ENCODE data around the gene DUSP22. TPM values are rescaled to one million over a fixed set of nuclear protein-coding genes. Genes with fewer than 3 reads are reported as not detected.

Gene DUSP22
- total and polyA plus RNA-seq, 2 donors, result 17.9 to 54.2 TPM

GRCh38 chr6:299104-299980 is 7.1 kb downstream of the DUSP22 start:
- peaks cover 10 to 25% of the 10 kb centered on the region in 2 donors for H3K4me1 ChIP-seq (ENCODE audit: control insufficient read depth in 2 of 2, insufficient read depth in 2 of 2, low read length in 2 of 2)
- no peak overlapping the region for H3K4me3 ChIP-seq (ENCODE audit: low read length in 2 of 2)
- H3K27me3 ChIP-seq (ENCODE audit: control insufficient read depth in 2 of 2, insufficient read depth in 1 of 2, low read length in 1 of 2), result no peaks in the 10 kb centered on the region
- no peak for DNase-seq (ENCODE audit: low read depth in 6 of 9, low spot score in 9 of 9)
- peak overlapping the region in 1 of 2 donors; percentile 55 for H3K27ac ChIP-seq (ENCODE audit: low read depth in 1 of 2, low read length in 1 of 2)
- peaks cover 0 to 23% of the 10 kb centered on the region in 2 donors for H3K9me3 ChIP-seq (ENCODE audit: control insufficient read depth in 2 of 2, insufficient read depth in 1 of 2, low read length in 1 of 2)
- WGBS, result 81% methylated on average over 10 of the region's 10 CpGs
- no peaks in the 10 kb centered on the region for H3K36me3 ChIP-seq (ENCODE audit: control insufficient read depth in 2 of 2, insufficient read depth in 2 of 2, low read length in 1 of 2)

GRCh38 chr6:300026-300425 is 7.7 kb downstream of the DUSP22 start:
- no peaks in the 10 kb centered on the region for H3K27me3 ChIP-seq (ENCODE audit: control insufficient read depth in 2 of 2, insufficient read depth in 1 of 2, low read length in 1 of 2)
- no peak overlapping the region for H3K27ac ChIP-seq (ENCODE audit: low read depth in 1 of 2, low read length in 1 of 2)
- no peak overlapping the region for H3K4me3 ChIP-seq (ENCODE audit: low read length in 2 of 2)
- H3K9me3 ChIP-seq (ENCODE audit: control insufficient read depth in 2 of 2, insufficient read depth in 1 of 2, low read length in 1 of 2), result peaks cover 0 to 25% of the 10 kb centered on the region in 2 donors
- no peaks in the 10 kb centered on the region for H3K36me3 ChIP-seq (ENCODE audit: control insufficient read depth in 2 of 2, insufficient read depth in 2 of 2, low read length in 1 of 2)
- no peak for DNase-seq (ENCODE audit: low read depth in 6 of 9, low spot score in 9 of 9)
- peaks cover 10 to 25% of the 10 kb centered on the region in 2 donors for H3K4me1 ChIP-seq (ENCODE audit: control insufficient read depth in 2 of 2, insufficient read depth in 2 of 2, low read length in 2 of 2)
- 95% methylated on average over 6 of the region's 6 CpGs for WGBS

GRCh38 chr6:300494-301198 is 8.4 kb downstream of the DUSP22 start:
- peaks cover 10 to 25% of the 10 kb centered on the region in 2 donors for H3K4me1 ChIP-seq (ENCODE audit: control insufficient read depth in 2 of 2, insufficient read depth in 2 of 2, low read length in 2 of 2)
- DNase-seq (ENCODE audit: low read depth in 6 of 9, low spot score in 9 of 9), result no peak

GRCh38 chr6:301526-301925 is 9.2 kb downstream of the DUSP22 start:
- Histone ChIP-seq H3K4me1 (ENCODE audit: control insufficient read depth in 2 of 2, insufficient read depth in 2 of 2, low read length in 2 of 2) (peaks cover 8 to 22% of the 10 kb centered on the region in 2 donors), H3K36me3 (ENCODE audit: control insufficient read depth in 2 of 2, insufficient read depth in 2 of 2, low read length in 1 of 2) (no peaks in the 10 kb centered on the region), H3K27me3 (ENCODE audit: control insufficient read depth in 2 of 2, insufficient read depth in 1 of 2, low read length in 1 of 2) (no peaks in the 10 kb centered on the region), H3K9me3 (ENCODE audit: control insufficient read depth in 2 of 2, insufficient read depth in 1 of 2, low read length in 1 of 2) (peaks cover 0 to 20% of the 10 kb centered on the region in 2 donors), H3K27ac (ENCODE audit: low read depth in 1 of 2, low read length in 1 of 2) (no peak overlapping the region), H3K4me3 (ENCODE audit: low read length in 2 of 2) (no peak overlapping the region)
- WGBS, result 97% methylated on average over 8 of the region's 8 CpGs
- no peak for DNase-seq (ENCODE audit: low read depth in 6 of 9, low spot score in 9 of 9)

More at GRCh38 chr6:300494-301198, 8.4 kb downstream of the DUSP22 start:
- H3K27ac ChIP-seq (ENCODE audit: low read depth in 1 of 2, low read length in 1 of 2), result no peak overlapping the region
- H3K27me3 ChIP-seq (ENCODE audit: control insufficient read depth in 2 of 2, insufficient read depth in 1 of 2, low read length in 1 of 2), result no peaks in the 10 kb centered on the region
- no peak overlapping the region for H3K4me3 ChIP-seq (ENCODE audit: low read length in 2 of 2)
- no peaks in the 10 kb centered on the region for H3K36me3 ChIP-seq (ENCODE audit: control insufficient read depth in 2 of 2, insufficient read depth in 2 of 2, low read length in 1 of 2)
- 95% methylated on average over 10 of the region's 10 CpGs for WGBS
- H3K9me3 ChIP-seq (ENCODE audit: control insufficient read depth in 2 of 2, insufficient read depth in 1 of 2, low read length in 1 of 2), result peaks cover 0 to 20% of the 10 kb centered on the region in 2 donors

GRCh38 chr6:301929-302705 is 9.8 kb downstream of the DUSP22 start:
- 96% methylated on average over 20 of the region's 20 CpGs for WGBS
- no peak overlapping the region for H3K27ac ChIP-seq (ENCODE audit: low read depth in 1 of 2, low read length in 1 of 2)
- H3K36me3 ChIP-seq (ENCODE audit: control insufficient read depth in 2 of 2, insufficient read depth in 2 of 2, low read length in 1 of 2), result no peaks in the 10 kb centered on the region
- H3K4me1 ChIP-seq (ENCODE audit: control insufficient read depth in 2 of 2, insufficient read depth in 2 of 2, low read length in 2 of 2), result peaks cover 4 to 18% of the 10 kb centered on the region in 2 donors
- DNase-seq (ENCODE audit: low read depth in 6 of 9, low spot score in 9 of 9), result no peak
- peaks cover 0 to 22% of the 10 kb centered on the region in 2 donors for H3K9me3 ChIP-seq (ENCODE audit: control insufficient read depth in 2 of 2, insufficient read depth in 1 of 2, low read length in 1 of 2)
- H3K4me3 ChIP-seq (ENCODE audit: low read length in 2 of 2), result no peak overlapping the region
- H3K27me3 ChIP-seq (ENCODE audit: control insufficient read depth in 2 of 2, insufficient read depth in 1 of 2, low read length in 1 of 2), result no peaks in the 10 kb centered on the region

GRCh38 chr6:302760-303159 is 10.5 kb downstream of the DUSP22 start:
- WGBS, result 98% methylated on average over 9 of the region's 9 CpGs

GRCh38 chr6:303263-303662 is 11.0 kb downstream of the DUSP22 start:
- Histone ChIP-seq H3K4me1 (ENCODE audit: control insufficient read depth in 2 of 2, insufficient read depth in 2 of 2, low read length in 2 of 2) (peaks cover 0 to 10% of the 10 kb centered on the region in 2 donors), H3K27me3 (ENCODE audit: control insufficient read depth in 2 of 2, insufficient read depth in 1 of 2, low read length in 1 of 2) (no peaks in the 10 kb centered on the region), H3K36me3 (ENCODE audit: control insufficient read depth in 2 of 2, insufficient read depth in 2 of 2, low read length in 1 of 2) (peaks cover 0 to 3% of the 10 kb centered on the region in 2 donors), H3K4me3 (ENCODE audit: low read length in 2 of 2) (no peak overlapping the region), H3K9me3 (ENCODE audit: control insufficient read depth in 2 of 2, insufficient read depth in 1 of 2, low read length in 1 of 2) (peaks cover 0 to 31% of the 10 kb centered on the region in 2 donors), H3K27ac (ENCODE audit: low read depth in 1 of 2, low read length in 1 of 2) (no peak overlapping the region)
- 97% methylated on average over 9 of the region's 9 CpGs for WGBS
- DNase-seq (ENCODE audit: low read depth in 6 of 9, low spot score in 9 of 9), result no peak

More at GRCh38 chr6:302760-303159, 10.5 kb downstream of the DUSP22 start:
- no peak overlapping the region for H3K4me3 ChIP-seq (ENCODE audit: low read length in 2 of 2)
- no peak overlapping the region for H3K27ac ChIP-seq (ENCODE audit: low read depth in 1 of 2, low read length in 1 of 2)
- peaks cover 0 to 3% of the 10 kb centered on the region in 2 donors for H3K36me3 ChIP-seq (ENCODE audit: control insufficient read depth in 2 of 2, insufficient read depth in 2 of 2, low read length in 1 of 2)
- DNase-seq (ENCODE audit: low read depth in 6 of 9, low spot score in 9 of 9), result no peak
- peaks cover under 1 to 14% of the 10 kb centered on the region in 2 donors for H3K4me1 ChIP-seq (ENCODE audit: control insufficient read depth in 2 of 2, insufficient read depth in 2 of 2, low read length in 2 of 2)
- no peaks in the 10 kb centered on the region for H3K27me3 ChIP-seq (ENCODE audit: control insufficient read depth in 2 of 2, insufficient read depth in 1 of 2, low read length in 1 of 2)
- peaks cover 0 to 27% of the 10 kb centered on the region in 2 donors for H3K9me3 ChIP-seq (ENCODE audit: control insufficient read depth in 2 of 2, insufficient read depth in 1 of 2, low read length in 1 of 2)

- WGBS, result 96% methylated on average over 21 of the region's 21 CpGs
- no peak for DNase-seq (ENCODE audit: low read depth in 6 of 9, low spot score in 9 of 9)
- peaks cover 0 to 3% of the 10 kb centered on the region in 2 donors for H3K4me1 ChIP-seq (ENCODE audit: control insufficient read depth in 2 of 2, insufficient read depth in 2 of 2, low read length in 2 of 2)
- H3K27me3 ChIP-seq (ENCODE audit: control insufficient read depth in 2 of 2, insufficient read depth in 1 of 2, low read length in 1 of 2), result no peaks in the 10 kb centered on the region
- peaks cover 0 to 3% of the 10 kb centered on the region in 2 donors for H3K36me3 ChIP-seq (ENCODE audit: control insufficient read depth in 2 of 2, insufficient read depth in 2 of 2, low read length in 1 of 2)
- no peak overlapping the region for H3K4me3 ChIP-seq (ENCODE audit: low read length in 2 of 2)
- no peak overlapping the region for H3K27ac ChIP-seq (ENCODE audit: low read depth in 1 of 2, low read length in 1 of 2)
- H3K9me3 ChIP-seq (ENCODE audit: control insufficient read depth in 2 of 2, insufficient read depth in 1 of 2, low read length in 1 of 2), result peaks cover 0 to 31% of the 10 kb centered on the region in 2 donors
These were observed 11.8 kb downstream of the DUSP22 start for GRCh38 chr6:303948-304558.
